HUES48 (cell line): ENCODE data around the gene INPP5J.
"Not testable (repeated sequence)": the region's sequence is repeated elsewhere in the genome, so short reads cannot be mapped to it uniquely, and the experiment has no call there.

ENCODE experiments used
- H3K27ac ChIP-seq: one replicate; pipeline ENCODE4 v1.7.0; 2013; ENCODE audit warnings: low read depth, low read length, inconsistent platforms
- H3K27me3 ChIP-seq: 2 replicates; pipeline ENCODE4 v1.6.1; 2013; ENCODE audit warnings: mild to moderate bottlenecking, low read length; ENCODE audit not compliant: control insufficient read depth, insufficient read depth
- H3K36me3 ChIP-seq: 2 replicates; pipeline ENCODE4 v1.6.1; 2013; ENCODE audit warnings: low read length; ENCODE audit not compliant: control insufficient read depth, insufficient read depth
- H3K4me1 ChIP-seq: 2 replicates; pipeline ENCODE4 v1.6.1; 2013; ENCODE audit warnings: mild to moderate bottlenecking, low read length; ENCODE audit not compliant: control insufficient read depth, insufficient read depth
- H3K4me3 ChIP-seq: 2 replicates; pipeline ENCODE4 v1.5.1; 2013; ENCODE audit warnings: mild to moderate bottlenecking, low read depth, low read length
- H3K9ac ChIP-seq: 2 replicates; pipeline ENCODE4 v1.6.1; 2013; ENCODE audit warnings: mild to moderate bottlenecking, low read depth, low read length, moderate library complexity
- H3K9me3 ChIP-seq: 2 replicates; pipeline ENCODE4 v1.6.1; 2013; ENCODE audit warnings: low read length; ENCODE audit not compliant: control insufficient read depth, insufficient read depth

Gene INPP5J

GRCh38 chr22:31103899-31104694, 18.7 kb upstream of the INPP5J start:
- no peak overlapping the region for H3K9ac ChIP-seq
- H3K9me3 ChIP-seq = no peaks in the 10 kb centered on the region
- no peak overlapping the region for H3K27ac ChIP-seq
- peaks cover 24% of the 10 kb centered on the region for H3K27me3 ChIP-seq
- no peaks in the 10 kb centered on the region for H3K36me3 ChIP-seq
- no peak overlapping the region for H3K4me3 ChIP-seq
- H3K4me1 ChIP-seq = no peaks in the 10 kb centered on the region

DNA sequence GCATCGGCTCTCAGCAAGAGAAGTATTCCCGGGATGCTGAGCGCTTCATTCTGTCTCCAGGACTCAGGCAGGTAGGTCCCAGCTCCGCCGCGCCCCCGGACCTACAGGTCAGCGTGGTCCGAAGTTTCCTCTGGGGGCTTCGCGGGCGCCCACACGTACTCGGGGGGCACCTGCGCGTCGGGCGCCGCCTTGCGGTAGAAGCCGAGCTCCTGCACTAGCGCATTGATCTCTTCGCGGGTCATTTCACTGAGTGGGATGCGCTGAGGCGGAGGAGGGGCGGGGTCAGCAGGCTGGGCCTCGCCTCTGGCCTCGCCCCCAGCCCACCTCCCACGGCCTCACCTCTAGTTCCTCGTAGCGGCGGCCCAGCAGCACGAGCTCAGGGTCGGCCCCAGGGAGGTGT, 17.9 kb upstream of the INPP5J start:
- H3K27me3 ChIP-seq = peaks cover 24% of the 10 kb centered on the region
- H3K36me3 ChIP-seq = no peaks in the 10 kb centered on the region
- no peaks in the 10 kb centered on the region for H3K4me1 ChIP-seq
- H3K9me3 ChIP-seq = no peaks in the 10 kb centered on the region
- peak overlapping the region; percentile 17; the same call in 1 of the 2 replicates for H3K4me3 ChIP-seq
- H3K27ac ChIP-seq = no peak overlapping the region
- no peak overlapping the region for H3K9ac ChIP-seq

- Histone ChIP-seq H3K36me3 (no peaks in the 10 kb centered on the region), H3K27me3 (peaks cover 24% of the 10 kb centered on the region), H3K9me3 (no peaks in the 10 kb centered on the region), H3K4me1 (no peaks in the 10 kb centered on the region), H3K4me3 (peak overlapping the region; percentile 17; the same call in 1 of the 2 replicates), H3K9ac (no peak overlapping the region), H3K27ac (no peak overlapping the region)
Measured at GRCh38 chr22:31105282-31105929, 17.4 kb upstream of the INPP5J start.

- no peak overlapping the region for H3K9ac ChIP-seq
- H3K4me3 ChIP-seq = no peak overlapping the region
- H3K27ac ChIP-seq = no peak overlapping the region
Measured at GRCh38 chr22:31106001-31106571, 16.7 kb upstream of the INPP5J start.

DNA sequence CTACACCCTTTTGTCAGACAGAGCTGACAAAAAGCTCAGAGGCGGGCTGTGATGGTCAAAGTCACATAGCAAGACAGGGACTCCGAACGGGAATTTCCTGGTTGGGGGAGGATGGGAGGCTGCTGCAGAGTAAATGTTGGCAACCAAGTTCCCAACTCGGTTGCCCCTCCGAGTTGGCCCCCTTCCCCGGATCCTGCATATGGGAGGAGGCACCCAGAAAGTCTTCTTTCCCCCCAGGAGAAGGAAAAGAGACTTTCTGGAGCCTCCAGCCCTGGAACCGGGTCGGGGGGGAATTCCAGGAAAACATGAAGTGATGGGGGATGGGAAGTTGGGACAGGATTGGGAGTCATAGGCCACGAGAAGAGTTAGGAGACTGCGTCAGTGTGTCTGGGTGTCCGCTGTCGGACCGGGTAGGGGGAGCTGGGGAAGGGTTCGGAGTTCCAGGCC, 16.0 kb upstream of the INPP5J start:
- Histone ChIP-seq H3K27me3 (peaks cover 24% of the 10 kb centered on the region), H3K9me3 (no peaks in the 10 kb centered on the region), H3K4me1 (no peaks in the 10 kb centered on the region), H3K27ac (no peak overlapping the region), H3K4me3 (peak overlapping the region; percentile 81), H3K9ac (peak overlapping the region; percentile 60; the same call in 1 of the 2 replicates), H3K36me3 (no peaks in the 10 kb centered on the region)

More at GRCh38 chr22:31106001-31106571, 16.7 kb upstream of the INPP5J start:
- H3K27me3 ChIP-seq = peaks cover 24% of the 10 kb centered on the region
- no peaks in the 10 kb centered on the region for H3K36me3 ChIP-seq
- H3K4me1 ChIP-seq = no peaks in the 10 kb centered on the region
- H3K9me3 ChIP-seq = no peaks in the 10 kb centered on the region

DNA sequence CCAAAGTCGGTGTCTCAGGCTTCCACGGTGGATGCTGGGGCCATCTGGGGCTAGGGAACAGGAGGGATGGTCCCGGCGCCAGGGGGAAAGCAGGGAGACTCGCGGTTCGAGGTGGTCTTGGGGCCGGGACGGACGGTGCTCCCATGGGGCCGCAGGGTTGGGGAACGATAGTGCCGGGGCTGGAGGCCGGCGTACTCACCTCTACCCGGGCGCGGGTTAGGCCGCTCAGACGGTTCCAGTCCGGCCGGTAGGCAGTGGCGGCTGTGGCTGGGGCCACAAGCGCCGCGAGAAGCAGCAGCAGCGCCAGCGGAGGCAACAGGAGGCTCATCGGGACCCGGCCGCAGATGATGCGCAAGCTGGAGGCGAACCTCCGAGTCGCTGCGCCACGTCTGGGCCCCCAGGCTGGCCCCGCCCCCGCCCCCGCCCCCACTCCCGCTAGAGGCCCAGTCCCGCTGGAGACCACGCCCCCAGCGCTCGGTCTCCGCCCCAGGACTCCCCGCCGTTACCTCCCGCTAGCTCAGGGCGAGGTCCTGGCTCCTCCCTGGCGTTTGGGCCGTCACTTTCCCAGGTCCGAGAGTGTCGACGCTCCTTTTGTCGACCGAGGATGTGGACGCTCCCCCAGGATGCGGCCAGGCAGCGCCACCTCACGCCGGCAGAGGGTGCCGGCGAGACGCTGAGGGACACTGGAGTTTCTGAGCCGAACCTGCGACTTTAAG, 15.4 kb upstream of the INPP5J start, which contains the start of gene SELENOM:
TSS of gene SELENOM (minus strand) at position 391 of the 716 bp plus-strand sequence. CDS start at position 328, 63 bp downstream.
- Histone ChIP-seq H3K4me3 (peak within 1 kb of the TSS; percentile 81), H3K36me3 (no peaks in the 10 kb centered on the region), H3K9ac (peak within 1 kb of the TSS; percentile 60; the same call in 1 of the 2 replicates), H3K27ac (no peak within 1 kb of the TSS), H3K4me1 (no peaks in the 10 kb centered on the region), H3K27me3 (peaks cover 24% of the 10 kb centered on the region), H3K9me3 (no peaks in the 10 kb centered on the region)

- no peak overlapping the region for H3K9ac ChIP-seq
- H3K36me3 ChIP-seq = no peaks in the 10 kb centered on the region
- peak overlapping the region; percentile 48 for H3K4me3 ChIP-seq
- no peak overlapping the region for H3K27ac ChIP-seq
- H3K27me3 ChIP-seq = peaks cover 24% of the 10 kb centered on the region
- no peaks in the 10 kb centered on the region for H3K4me1 ChIP-seq
- no peaks in the 10 kb centered on the region for H3K9me3 ChIP-seq
Measured at GRCh38 chr22:31107894-31108218, 14.9 kb upstream of the INPP5J start.

- H3K27ac ChIP-seq, H3K27me3 ChIP-seq, H3K9ac ChIP-seq, H3K36me3 ChIP-seq, H3K4me1 ChIP-seq, H3K4me3 ChIP-seq, H3K9me3 ChIP-seq: not testable (repeated sequence)
Measured at GRCh38 chr22:31112547-31113091, 10.1 kb upstream of the INPP5J start.

DNA sequence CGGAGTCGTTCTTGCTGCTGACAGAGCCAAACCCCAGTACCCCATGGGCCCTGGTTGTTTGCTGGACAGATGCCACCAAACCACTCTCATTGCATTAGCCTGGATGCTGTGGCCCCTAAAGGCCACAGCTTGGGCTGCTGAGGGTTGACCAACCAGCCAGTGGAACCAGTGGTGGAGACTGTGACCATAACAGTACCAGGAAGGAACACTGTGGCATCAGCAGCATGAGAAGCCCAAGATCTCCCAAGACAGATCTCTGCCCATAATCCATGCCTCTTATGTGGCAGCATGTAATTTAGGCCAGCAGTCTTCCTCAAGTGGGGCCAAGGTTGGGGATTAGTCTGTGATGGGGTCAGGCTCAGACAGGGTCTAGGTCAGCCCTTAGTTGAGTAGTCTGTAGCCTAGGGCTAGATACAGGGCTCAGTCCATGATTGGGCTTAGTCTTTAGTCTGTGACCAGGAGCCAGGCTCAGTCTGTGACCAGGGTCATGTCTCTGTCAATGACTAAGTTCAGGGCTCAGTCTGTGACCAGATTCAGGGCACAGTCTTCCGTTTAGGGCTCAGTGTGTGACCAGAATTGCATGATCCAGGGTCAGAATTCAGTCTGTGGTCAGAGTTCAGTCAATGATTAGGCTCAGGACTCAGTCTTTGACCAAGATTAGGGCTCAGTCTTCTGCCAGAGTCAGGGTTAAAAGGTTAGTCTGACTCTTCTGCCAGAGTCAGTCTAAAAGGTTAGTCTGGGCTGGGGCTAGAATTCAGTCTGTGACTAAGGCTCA, 4.5 kb upstream of the INPP5J start:
- no peaks in the 10 kb centered on the region for H3K9me3 ChIP-seq
- H3K27ac ChIP-seq = no peak overlapping the region
- H3K27me3 ChIP-seq = no peaks in the 10 kb centered on the region
- no peaks in the 10 kb centered on the region for H3K36me3 ChIP-seq
- no peak overlapping the region for H3K4me3 ChIP-seq
- H3K9ac ChIP-seq = no peak overlapping the region
- H3K4me1 ChIP-seq = peaks cover 9% of the 10 kb centered on the region
